ENCODE measurements around the gene RAB7A. TPM values are rescaled to one million over a fixed set of nuclear protein-coding genes. Genes with fewer than 3 reads are reported as not detected.
"Not testable (repeated sequence)": the region's sequence is repeated elsewhere in the genome, so short reads cannot be mapped to it uniquely, and the experiment has no call there.

RAB7A gene
- total RNA-seq, 1 experiment from 2014 or later = 71.2 TPM

- H3K4me1 ChIP-seq (ENCODE audit: low read length) = no peaks in the 10 kb centered on the region
- H3K4me2 ChIP-seq (ENCODE audit: low read depth, low read length, poor library complexity, severe bottlenecking) = no peak overlapping the region
- DNase-seq = no peak
- no peak overlapping the region for H3K9ac ChIP-seq (ENCODE audit: low read length)
- H3K9me3 ChIP-seq (ENCODE audit: low read length) = no peaks in the 10 kb centered on the region
- no peak overlapping the region for H3K27ac ChIP-seq (ENCODE audit: low read length)
- no peak overlapping the region for H3K4me3 ChIP-seq (ENCODE audit: low read length)
- H3K9me2 ChIP-seq (replicated peaks; ENCODE audit: insufficient read depth, low read length) = no peaks in the 10 kb centered on the region
- no peaks in the 10 kb centered on the region for H3K27me3 ChIP-seq (ENCODE audit: low read length)
- no peaks in the 10 kb centered on the region for H3K79me2 ChIP-seq (ENCODE audit: low read length)
- H2AFZ ChIP-seq (ENCODE audit: low read length) = no peak overlapping the region
- no peaks in the 10 kb centered on the region for H4K20me1 ChIP-seq (ENCODE audit: insufficient read depth, low read depth, low read length)
- no peaks in the 10 kb centered on the region for H3K36me3 ChIP-seq (ENCODE audit: insufficient read depth, low read length)
Observed at GRCh38 chr3:128707928-128708494, 18.0 kb upstream of the RAB7A start.

- H3K9ac ChIP-seq (ENCODE audit: low read length) = no peak overlapping the region
- H3K9me2 ChIP-seq (replicated peaks; ENCODE audit: insufficient read depth, low read length) = no peaks in the 10 kb centered on the region
- no peaks in the 10 kb centered on the region for H3K4me1 ChIP-seq (ENCODE audit: low read length)
- no peak overlapping the region for H3K4me2 ChIP-seq (ENCODE audit: low read depth, low read length, poor library complexity, severe bottlenecking)
- no peaks in the 10 kb centered on the region for H3K36me3 ChIP-seq (ENCODE audit: insufficient read depth, low read length)
- no peaks in the 10 kb centered on the region for H3K9me3 ChIP-seq (ENCODE audit: low read length)
- H3K27me3 ChIP-seq (ENCODE audit: low read length) = no peaks in the 10 kb centered on the region
- H3K27ac ChIP-seq (ENCODE audit: low read length) = no peak overlapping the region
- H4K20me1 ChIP-seq (ENCODE audit: insufficient read depth, low read depth, low read length) = no peaks in the 10 kb centered on the region
- no peak for DNase-seq
- no peak overlapping the region for H3K4me3 ChIP-seq (ENCODE audit: low read length)
- H2AFZ ChIP-seq (ENCODE audit: low read length) = no peak overlapping the region
- H3K79me2 ChIP-seq (ENCODE audit: low read length) = no peaks in the 10 kb centered on the region
Observed at GRCh38 chr3:128709038-128709437, 16.9 kb upstream of the RAB7A start.

GRCh38 chr3:128709506-128710210, 16.3 kb upstream of the RAB7A start:
- no peak overlapping the region for H3K27ac ChIP-seq (ENCODE audit: low read length)
- no peak overlapping the region for H3K4me3 ChIP-seq (ENCODE audit: low read length)
- H3K4me2 ChIP-seq (ENCODE audit: low read depth, low read length, poor library complexity, severe bottlenecking) = no peak overlapping the region
- H3K9me3 ChIP-seq (ENCODE audit: low read length) = no peaks in the 10 kb centered on the region
- no peaks in the 10 kb centered on the region for H3K9me2 ChIP-seq (replicated peaks; ENCODE audit: insufficient read depth, low read length)
- H3K27me3 ChIP-seq (ENCODE audit: low read length) = no peaks in the 10 kb centered on the region
- no peaks in the 10 kb centered on the region for H3K36me3 ChIP-seq (ENCODE audit: insufficient read depth, low read length)
- H2AFZ ChIP-seq (ENCODE audit: low read length) = no peak overlapping the region
- H3K4me1 ChIP-seq (ENCODE audit: low read length) = no peaks in the 10 kb centered on the region
- no peak overlapping the region for H3K9ac ChIP-seq (ENCODE audit: low read length)
- H4K20me1 ChIP-seq (ENCODE audit: insufficient read depth, low read depth, low read length) = no peaks in the 10 kb centered on the region
- H3K79me2 ChIP-seq (ENCODE audit: low read length) = no peaks in the 10 kb centered on the region
- DNase-seq = no peak

- no peaks in the 10 kb centered on the region for H4K20me1 ChIP-seq (ENCODE audit: insufficient read depth, low read depth, low read length)
- no peak overlapping the region for H3K9ac ChIP-seq (ENCODE audit: low read length)
- H3K4me3 ChIP-seq (ENCODE audit: low read length) = no peak overlapping the region
- H3K4me1 ChIP-seq (ENCODE audit: low read length) = peaks cover 4% of the 10 kb centered on the region
- H2AFZ ChIP-seq (ENCODE audit: low read length) = no peak overlapping the region
- H3K79me2 ChIP-seq (ENCODE audit: low read length) = no peaks in the 10 kb centered on the region
- H3K9me2 ChIP-seq (replicated peaks; ENCODE audit: insufficient read depth, low read length) = no peaks in the 10 kb centered on the region
- no peaks in the 10 kb centered on the region for H3K9me3 ChIP-seq (ENCODE audit: low read length)
- no peak overlapping the region for H3K27ac ChIP-seq (ENCODE audit: low read length)
- no peak overlapping the region for H3K4me2 ChIP-seq (ENCODE audit: low read depth, low read length, poor library complexity, severe bottlenecking)
- DNase-seq = no peak
- no peaks in the 10 kb centered on the region for H3K36me3 ChIP-seq (ENCODE audit: insufficient read depth, low read length)
- no peaks in the 10 kb centered on the region for H3K27me3 ChIP-seq (ENCODE audit: low read length)
Observed at GRCh38 chr3:128710816-128711433, 15.1 kb upstream of the RAB7A start.

- DNase-seq = no peak
- Histone ChIP-seq H3K4me2 (ENCODE audit: low read depth, low read length, poor library complexity, severe bottlenecking) (no peak overlapping the region), H3K4me1 (ENCODE audit: low read length) (peaks cover 4% of the 10 kb centered on the region), H2AFZ (ENCODE audit: low read length) (no peak overlapping the region), H3K27ac (ENCODE audit: low read length) (no peak overlapping the region), H4K20me1 (ENCODE audit: insufficient read depth, low read depth, low read length) (no peaks in the 10 kb centered on the region), H3K9me3 (ENCODE audit: low read length) (no peaks in the 10 kb centered on the region), H3K36me3 (ENCODE audit: insufficient read depth, low read length) (no peaks in the 10 kb centered on the region), H3K9ac (ENCODE audit: low read length) (no peak overlapping the region), H3K79me2 (ENCODE audit: low read length) (no peaks in the 10 kb centered on the region), H3K27me3 (ENCODE audit: low read length) (no peaks in the 10 kb centered on the region), H3K9me2 (replicated peaks; ENCODE audit: insufficient read depth, low read length) (no peaks in the 10 kb centered on the region), H3K4me3 (ENCODE audit: low read length) (no peak overlapping the region)
Observed at GRCh38 chr3:128712848-128713247, 13.1 kb upstream of the RAB7A start.

GRCh38 chr3:128714887-128715491, 11.0 kb upstream of the RAB7A start:
- no peak overlapping the region for H3K27ac ChIP-seq (ENCODE audit: low read length)
- H3K36me3 ChIP-seq (ENCODE audit: insufficient read depth, low read length) = no peaks in the 10 kb centered on the region
- no peaks in the 10 kb centered on the region for H4K20me1 ChIP-seq (ENCODE audit: insufficient read depth, low read depth, low read length)
- no peaks in the 10 kb centered on the region for H3K79me2 ChIP-seq (ENCODE audit: low read length)
- H2AFZ ChIP-seq (ENCODE audit: low read length) = peak overlapping the region; percentile 87
- H3K9me2 ChIP-seq (replicated peaks; ENCODE audit: insufficient read depth, low read length) = no peaks in the 10 kb centered on the region
- H3K4me3 ChIP-seq (ENCODE audit: low read length) = no peak overlapping the region
- DNase-seq = no peak
- H3K4me1 ChIP-seq (ENCODE audit: low read length) = peaks cover 4% of the 10 kb centered on the region
- no peak overlapping the region for H3K4me2 ChIP-seq (ENCODE audit: low read depth, low read length, poor library complexity, severe bottlenecking)
- no peaks in the 10 kb centered on the region for H3K9me3 ChIP-seq (ENCODE audit: low read length)
- H3K27me3 ChIP-seq (ENCODE audit: low read length) = no peaks in the 10 kb centered on the region
- H3K9ac ChIP-seq (ENCODE audit: low read length) = no peak overlapping the region

GRCh38 chr3:128718892-128719291, 7.1 kb upstream of the RAB7A start:
- H3K9me3 ChIP-seq (ENCODE audit: low read length); H2AFZ ChIP-seq (ENCODE audit: low read length); H4K20me1 ChIP-seq (ENCODE audit: insufficient read depth, low read depth, low read length); H3K36me3 ChIP-seq (ENCODE audit: insufficient read depth, low read length); H3K4me2 ChIP-seq (ENCODE audit: low read depth, low read length, poor library complexity, severe bottlenecking); H3K9me2 ChIP-seq (replicated peaks; ENCODE audit: insufficient read depth, low read length); H3K27ac ChIP-seq (ENCODE audit: low read length); DNase-seq; H3K79me2 ChIP-seq (ENCODE audit: low read length); H3K27me3 ChIP-seq (ENCODE audit: low read length); H3K4me3 ChIP-seq (ENCODE audit: low read length); H3K9ac ChIP-seq (ENCODE audit: low read length); H3K4me1 ChIP-seq (ENCODE audit: low read length): not testable (repeated sequence)

GRCh38 chr3:128720891-128721290, 5.1 kb upstream of the RAB7A start:
- H3K27me3 ChIP-seq (ENCODE audit: low read length) = no peaks in the 10 kb centered on the region
- no peak for DNase-seq
- no peak overlapping the region for H3K4me2 ChIP-seq (ENCODE audit: low read depth, low read length, poor library complexity, severe bottlenecking)
- H3K79me2 ChIP-seq (ENCODE audit: low read length) = no peaks in the 10 kb centered on the region; the same call in 1 of the 2 replicates
- H3K27ac ChIP-seq (ENCODE audit: low read length) = no peak overlapping the region
- H4K20me1 ChIP-seq (ENCODE audit: insufficient read depth, low read depth, low read length) = no peaks in the 10 kb centered on the region
- H2AFZ ChIP-seq (ENCODE audit: low read length) = no peak overlapping the region
- no peaks in the 10 kb centered on the region for H3K9me2 ChIP-seq (replicated peaks; ENCODE audit: insufficient read depth, low read length)
- no peaks in the 10 kb centered on the region for H3K9me3 ChIP-seq (ENCODE audit: low read length)
- H3K36me3 ChIP-seq (ENCODE audit: insufficient read depth, low read length) = no peaks in the 10 kb centered on the region
- H3K9ac ChIP-seq (ENCODE audit: low read length) = no peak overlapping the region
- no peak overlapping the region for H3K4me3 ChIP-seq (ENCODE audit: low read length)
- peaks cover 5% of the 10 kb centered on the region for H3K4me1 ChIP-seq (ENCODE audit: low read length)
